Eye (tissue), 1 donor: ENCODE measurements around the gene SLC5A8.

Experiments
- DNase-seq: peaks from one replicate; pipeline ENCODE4 v3.0.0-alpha.2; 2015

SLC5A8 gene, protein sequence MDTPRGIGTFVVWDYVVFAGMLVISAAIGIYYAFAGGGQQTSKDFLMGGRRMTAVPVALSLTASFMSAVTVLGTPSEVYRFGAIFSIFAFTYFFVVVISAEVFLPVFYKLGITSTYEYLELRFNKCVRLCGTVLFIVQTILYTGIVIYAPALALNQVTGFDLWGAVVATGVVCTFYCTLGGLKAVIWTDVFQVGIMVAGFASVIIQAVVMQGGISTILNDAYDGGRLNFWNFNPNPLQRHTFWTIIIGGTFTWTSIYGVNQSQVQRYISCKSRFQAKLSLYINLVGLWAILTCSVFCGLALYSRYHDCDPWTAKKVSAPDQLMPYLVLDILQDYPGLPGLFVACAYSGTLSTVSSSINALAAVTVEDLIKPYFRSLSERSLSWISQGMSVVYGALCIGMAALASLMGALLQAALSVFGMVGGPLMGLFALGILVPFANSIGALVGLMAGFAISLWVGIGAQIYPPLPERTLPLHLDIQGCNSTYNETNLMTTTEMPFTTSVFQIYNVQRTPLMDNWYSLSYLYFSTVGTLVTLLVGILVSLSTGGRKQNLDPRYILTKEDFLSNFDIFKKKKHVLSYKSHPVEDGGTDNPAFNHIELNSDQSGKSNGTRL

DNA sequence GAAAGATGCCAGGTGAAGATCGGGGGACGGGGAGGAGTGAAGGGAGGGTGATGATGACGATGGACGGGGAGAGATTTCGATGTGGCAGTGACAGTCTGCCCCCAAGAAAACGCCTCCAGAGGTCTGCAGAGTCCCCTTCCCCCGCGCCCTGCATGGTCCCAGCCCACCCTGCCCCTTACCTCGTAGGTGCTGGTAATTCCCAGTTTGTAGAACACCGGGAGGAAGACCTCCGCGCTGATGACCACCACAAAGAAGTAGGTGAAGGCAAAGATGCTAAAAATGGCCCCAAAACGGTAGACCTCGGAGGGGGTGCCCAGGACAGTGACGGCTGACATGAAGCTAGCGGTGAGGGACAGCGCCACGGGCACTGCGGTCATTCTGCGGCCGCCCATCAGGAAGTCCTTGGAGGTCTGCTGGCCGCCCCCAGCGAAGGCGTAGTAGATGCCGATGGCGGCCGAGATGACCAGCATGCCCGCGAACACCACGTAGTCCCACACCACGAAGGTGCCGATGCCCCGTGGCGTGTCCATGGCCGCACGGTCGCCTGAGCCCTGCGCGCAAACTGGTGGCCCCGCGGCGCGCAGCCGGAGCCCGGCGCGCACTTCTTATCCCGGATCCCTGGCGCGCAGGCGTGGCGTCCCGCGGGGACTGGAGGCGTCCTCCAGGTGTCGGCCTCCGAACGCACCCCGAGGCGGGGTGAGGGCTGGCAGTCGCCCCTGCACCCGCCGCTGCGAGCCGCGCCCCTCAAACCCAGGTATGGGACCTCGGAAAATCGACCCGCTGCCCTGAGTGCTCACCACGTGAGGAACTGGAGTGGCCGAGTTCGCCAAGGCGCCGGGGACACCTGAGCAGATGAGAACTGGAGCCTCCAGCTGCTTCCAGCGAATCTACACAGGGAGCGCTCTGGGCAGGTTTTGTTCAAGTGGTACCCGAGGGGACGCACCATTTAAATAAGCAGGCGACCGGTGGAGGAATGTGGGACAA lies at the start of gene SLC5A8:
Gene SLC5A8 (minus strand): TSS at position 920 of the 984 bp plus-strand sequence. CDS start 390 bp downstream, at position 530.
- DNase-seq = peak; percentile 31

DNA sequence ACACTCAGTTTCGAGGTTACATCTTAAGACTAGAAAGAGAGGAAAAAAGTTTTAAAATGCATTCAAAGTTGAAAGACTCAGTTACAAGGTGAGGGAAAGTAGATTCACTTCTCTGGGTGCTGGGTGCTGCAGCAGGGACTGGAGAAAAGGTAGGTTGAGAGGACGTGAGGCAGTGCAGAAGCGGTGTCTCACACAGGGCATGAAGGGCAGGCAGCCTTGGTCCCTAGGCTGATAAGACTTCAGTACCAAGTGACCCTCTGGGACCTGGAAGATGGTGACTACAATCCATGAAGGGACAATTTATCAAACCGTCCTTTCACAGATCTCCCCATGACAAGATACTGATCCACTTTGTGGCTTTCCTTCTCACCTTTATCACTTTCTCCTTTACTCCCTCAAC lies 47.3 kb upstream of the SLC5A8 start:
- no peak for DNase-seq

DNA sequence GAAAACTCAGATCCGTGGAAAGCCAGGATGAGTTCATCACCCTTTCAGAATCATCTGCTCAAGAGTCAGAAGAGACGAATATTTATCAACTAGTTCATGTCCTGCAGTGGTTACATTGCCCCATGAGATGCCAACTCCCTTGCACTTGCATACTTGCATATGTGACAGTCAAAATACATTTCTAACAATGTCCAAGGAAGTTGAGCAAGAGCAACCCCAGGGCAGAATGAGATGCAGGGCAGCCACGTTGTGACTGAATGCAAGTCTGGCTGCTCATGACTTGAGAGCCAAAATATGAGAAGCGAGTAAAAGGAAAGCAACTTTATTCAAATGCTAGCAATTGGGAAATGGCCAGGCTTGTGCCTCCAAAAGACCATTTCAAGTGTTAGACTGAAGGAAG lies 46.2 kb upstream of the SLC5A8 start:
- DNase-seq = no peak

DNA sequence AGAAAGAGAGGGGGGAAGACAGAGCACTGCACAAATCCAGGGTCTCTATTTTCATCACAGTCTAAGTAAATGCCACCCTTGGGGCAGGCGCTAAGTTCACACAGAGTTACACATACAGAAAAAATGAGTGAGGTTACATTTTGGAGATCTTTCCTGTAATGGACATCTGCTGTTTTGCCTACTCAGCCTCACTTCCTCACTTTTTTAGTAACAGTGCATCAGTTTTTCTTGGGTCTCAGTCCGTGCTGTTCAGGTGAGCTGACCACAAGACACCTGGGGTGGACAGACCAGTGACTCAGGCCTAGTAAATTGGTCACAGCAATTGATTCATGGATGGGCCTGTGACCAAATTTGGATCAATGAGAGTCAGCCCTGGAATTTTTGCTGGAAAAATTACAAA lies 33.6 kb upstream of the SLC5A8 start:
- DNase-seq = no peak

DNA sequence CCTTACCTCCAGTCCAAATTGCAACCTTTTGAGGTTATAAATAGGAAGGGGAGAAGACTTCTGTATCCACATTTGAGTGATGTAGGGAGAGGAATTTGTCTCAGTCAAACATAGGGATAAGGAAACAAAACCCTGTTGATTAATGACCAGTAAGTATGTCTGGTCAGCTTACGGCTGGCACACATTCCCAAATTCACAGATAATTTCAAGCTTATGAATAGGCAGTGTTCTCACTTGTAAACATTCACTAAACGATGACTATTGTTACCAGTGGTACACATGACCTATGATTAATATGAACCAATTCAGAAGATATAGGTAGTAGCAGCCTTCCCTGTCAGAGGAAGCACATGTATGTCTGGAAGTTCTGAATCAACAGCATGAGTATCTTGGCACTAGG lies 33.0 kb upstream of the SLC5A8 start:
- no peak for DNase-seq

DNA sequence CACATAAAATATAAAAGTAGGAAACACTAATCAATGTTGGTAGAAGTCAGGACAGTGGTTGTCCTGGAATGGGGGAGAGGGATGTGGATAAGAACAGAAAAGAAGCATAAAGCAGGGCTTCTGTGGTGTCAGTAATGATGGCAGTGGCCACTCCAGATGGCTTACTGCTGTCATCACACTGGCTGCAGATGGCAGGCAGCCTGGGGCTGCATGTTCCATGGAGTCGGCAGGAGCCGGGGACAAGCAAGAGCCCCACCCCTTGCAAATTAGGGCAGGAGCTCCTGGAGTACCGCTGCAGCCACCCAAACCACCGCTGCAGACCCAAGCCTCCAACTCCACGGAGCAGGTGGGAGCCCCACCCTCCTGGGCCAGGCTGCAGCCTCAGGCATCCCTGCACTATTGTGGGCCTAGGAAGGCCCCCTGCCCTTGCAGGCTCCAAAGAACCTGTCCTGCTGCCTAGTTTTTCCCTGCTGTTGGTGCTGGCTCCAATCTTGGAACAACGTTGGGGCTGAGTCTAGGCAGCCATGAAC lies 28.8 kb upstream of the SLC5A8 start:
- DNase-seq = no peak

DNA sequence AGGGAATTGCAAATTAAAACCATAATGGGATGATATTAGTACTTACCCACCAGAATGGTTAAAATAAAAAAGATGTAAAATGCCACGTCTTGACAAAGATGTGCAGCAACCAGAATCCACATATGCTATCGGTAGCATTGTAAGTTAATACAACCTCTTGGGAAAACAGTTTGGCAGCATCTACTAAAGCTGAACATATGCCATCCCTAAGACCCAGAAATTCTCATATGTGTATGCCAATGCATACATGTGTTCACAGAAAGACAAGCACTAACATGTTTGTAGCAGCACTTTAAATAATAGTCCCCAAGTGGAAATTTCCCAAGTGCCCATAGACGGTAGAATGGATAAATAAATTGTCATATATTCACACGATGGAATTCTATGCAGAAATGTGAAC lies 28.3 kb upstream of the SLC5A8 start:
- no peak for DNase-seq

DNA sequence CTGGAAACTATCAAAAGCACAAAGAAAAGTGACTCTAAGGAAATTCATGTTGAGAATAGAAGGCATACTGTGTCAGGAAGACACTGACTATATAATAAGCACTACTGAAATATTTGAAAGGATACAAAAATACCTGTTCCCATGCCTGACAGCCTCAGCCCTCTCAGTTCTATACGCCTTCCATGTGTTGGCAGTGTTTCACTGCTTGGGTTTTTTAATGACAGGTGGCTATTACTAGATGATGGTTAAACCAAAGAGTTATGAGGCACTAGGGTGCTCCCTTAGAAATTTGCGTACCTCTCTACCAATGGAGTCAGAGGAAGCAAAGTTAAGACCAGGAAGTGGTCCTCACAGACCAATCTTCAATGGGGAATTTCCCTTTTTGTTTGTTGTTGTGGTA lies 25.6 kb upstream of the SLC5A8 start:
- no peak for DNase-seq

DNA sequence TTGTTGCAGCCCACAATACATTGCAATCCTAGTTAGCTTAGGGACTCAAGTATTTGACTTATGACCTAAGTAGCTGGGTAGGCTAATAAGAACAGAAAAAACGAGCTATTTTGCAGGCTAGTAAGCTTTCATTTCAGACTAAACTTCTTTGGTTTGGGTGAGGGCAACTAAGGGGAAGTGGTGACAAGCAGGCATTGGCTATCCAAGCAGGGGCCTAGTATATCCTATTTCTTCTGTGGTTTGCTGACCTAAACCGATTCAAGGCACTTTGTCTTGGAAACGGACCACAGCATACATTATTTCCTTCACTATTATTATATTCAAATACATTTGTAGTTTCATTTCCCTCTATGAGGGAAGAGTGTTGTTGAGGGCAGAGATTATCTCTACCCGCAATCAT lies 21.6 kb upstream of the SLC5A8 start:
- DNase-seq = no peak

DNA sequence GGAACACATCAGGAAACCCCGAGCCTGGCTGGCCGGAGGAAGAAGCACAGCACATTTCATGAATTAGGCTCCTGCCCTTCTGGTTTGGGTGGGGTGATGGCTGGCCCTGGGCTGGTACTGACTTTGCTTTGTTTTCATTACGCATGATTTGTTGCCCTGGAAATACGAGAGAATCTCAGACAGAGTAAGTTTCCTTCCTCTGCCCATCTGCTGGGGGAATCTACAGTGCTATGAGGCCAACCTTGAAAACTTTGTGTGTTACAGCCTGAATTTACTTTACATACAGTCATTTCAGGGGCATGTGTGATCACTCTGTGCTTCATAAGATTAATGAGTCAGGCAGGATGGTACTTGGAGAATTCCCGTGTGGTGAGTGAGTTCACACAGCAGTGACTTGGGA lies 20.5 kb upstream of the SLC5A8 start:
- DNase-seq = peak; percentile 22

DNA sequence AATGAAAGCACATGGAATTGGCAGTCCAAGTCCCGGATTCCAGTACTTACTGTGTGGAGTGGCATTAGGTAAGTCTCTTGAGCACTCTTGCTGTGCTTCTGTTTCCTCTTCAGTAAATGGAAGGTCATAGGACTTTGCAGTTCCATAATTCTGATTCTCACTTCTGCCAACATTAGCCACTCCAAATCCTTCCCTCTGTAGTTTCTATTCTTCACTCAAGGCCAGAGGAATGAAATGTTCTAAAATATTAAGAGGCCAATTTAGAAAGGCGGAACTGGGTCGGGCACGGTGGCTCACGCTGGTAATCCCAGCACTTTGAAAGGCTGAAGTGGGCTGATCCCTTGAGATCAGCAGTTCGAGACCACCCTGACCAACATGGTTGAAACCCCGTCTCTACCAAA lies 19.8 kb upstream of the SLC5A8 start:
- DNase-seq = no peak

DNA sequence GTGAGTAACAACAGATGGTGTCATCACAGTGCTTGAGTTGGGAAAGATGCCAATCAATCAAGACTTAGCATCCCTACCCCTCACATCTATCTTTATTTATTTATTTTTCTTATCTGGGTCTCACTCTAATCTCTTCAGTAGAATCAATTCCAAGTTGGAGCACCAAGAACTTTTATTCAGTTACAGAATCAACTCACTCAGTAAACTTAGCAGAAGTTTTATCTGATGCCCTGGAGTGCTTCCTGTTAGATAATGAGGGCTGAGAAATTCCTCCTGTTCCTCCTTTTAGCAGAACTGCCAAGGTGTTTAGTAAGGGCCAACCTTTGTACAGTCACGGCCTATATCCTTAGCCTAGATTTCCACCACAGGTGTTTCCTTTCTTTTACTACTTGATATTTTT lies 11.3 kb upstream of the SLC5A8 start:
- DNase-seq = no peak

DNA sequence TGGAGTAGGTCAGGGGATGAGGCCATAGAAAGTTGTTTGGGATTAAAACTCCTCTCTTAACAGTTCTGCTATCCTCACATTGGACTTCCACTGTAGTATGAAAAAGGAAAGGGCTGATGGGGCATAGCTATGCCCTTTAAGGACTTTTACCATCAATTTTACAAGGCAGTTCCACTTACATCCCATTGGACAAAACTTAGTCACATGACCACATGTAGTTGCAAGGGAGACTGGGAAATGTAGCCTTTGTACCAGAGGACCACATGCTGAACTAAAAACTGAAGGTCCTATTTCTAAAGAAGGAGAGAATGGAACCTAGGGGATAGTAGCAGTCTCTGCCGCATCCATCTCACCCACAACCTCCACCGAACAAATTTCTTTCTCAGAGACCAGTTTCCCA lies 6.8 kb upstream of the SLC5A8 start:
- DNase-seq = no peak

DNA sequence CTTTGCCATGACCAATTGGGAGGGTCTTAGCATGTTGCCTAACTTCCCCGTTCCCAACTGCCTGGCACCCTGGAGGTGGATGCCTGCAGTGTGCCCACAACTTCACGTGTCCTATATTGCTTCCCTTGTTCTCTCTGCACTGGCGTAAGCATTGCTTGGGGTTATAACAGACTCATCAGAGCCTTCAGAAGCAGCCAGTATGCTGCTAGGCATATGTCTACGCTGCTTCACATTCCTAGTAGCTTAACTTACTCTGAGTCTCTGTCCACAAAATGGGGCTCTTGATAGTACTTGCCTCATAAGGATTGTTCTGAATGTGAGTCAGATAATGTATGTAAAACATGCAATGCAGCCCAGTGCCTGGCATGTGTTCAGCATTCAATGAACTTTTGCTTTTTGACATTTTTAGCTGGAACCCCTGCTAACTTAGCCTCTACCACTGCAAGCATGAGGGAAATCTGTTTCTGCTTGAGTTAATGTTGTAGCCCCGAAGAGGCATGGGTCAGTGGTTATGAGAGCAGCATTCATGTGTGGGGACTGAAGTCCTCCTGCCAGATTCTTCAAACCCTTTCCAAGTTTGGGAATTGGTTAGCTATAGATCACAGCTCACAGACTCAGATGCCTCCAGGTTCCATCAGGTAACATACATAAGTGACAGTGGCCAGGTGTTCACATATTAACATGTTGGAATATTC lies 2.8 kb downstream of the SLC5A8 start:
- DNase-seq = peak; percentile 29

DNA sequence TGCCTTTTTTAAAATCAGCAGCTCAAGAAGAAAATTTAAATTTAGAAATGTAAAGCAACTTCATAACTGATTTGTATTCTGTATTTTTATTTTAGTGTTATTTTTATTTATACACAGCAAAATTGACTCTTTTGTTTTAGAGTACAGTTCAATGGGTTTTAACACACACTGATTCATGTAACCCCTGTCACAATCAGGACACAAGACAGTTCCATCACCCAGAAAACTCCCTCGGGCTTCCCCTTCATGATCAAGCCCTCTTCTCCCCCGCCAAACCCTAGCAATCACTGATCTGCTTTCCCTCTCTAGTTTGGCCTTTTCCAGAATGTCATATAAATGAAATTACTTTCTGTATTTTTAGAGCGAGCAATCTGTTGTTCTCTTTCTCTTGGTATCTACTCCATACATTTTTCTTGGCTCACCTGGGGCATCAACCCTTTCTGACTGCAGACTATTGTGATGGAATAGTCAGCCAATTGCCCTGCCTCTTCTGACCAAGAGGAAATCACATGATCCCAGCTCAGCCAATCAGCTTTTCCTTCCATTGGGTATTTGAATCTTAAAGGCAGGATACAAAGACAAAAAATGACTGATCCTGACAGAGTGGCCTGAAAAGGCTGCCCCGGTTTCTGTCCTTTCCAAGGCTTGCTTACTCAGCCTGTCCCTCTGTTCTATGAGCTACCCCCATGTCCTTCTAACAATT lies 5.3 kb downstream of the SLC5A8 start:
- no peak for DNase-seq

DNA sequence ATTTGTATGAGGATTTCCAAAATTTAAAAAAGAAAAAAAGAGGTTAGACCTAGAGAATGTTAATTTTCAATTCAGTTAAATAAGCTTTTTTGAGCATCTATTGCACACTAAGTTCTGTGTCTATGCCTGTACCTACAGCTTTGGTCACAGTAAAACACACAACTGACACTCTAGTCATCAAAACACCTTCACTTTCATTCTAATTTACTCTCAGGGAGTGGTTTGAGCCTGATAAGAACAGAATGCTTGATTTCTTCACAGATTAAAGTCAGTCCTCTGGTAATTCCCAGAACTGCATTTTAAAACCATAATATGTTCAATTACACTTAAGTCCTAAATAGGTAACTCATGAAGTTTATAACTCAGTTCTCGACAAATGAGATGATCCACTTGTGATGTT lies 9.2 kb downstream of the SLC5A8 start:
- no peak for DNase-seq

DNA sequence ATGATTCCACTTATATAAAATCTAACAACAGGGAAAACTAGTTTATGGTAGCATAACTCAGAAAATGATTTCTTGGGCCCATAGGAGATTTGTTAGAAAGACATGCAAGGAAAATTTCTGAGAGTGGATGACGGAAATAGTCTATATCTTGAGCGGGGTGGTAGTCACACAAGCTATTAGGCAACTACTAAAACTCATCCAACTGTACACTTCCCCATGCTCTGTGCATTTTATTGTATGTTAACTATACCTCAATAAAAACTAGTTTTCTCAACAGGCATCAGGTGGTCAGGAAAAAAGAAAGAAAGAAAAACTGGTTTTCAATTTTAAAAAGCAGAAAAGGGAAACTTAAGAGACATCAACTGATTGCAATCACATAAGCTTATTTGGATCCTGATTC lies 9.9 kb downstream of the SLC5A8 start:
- DNase-seq = no peak

DNA sequence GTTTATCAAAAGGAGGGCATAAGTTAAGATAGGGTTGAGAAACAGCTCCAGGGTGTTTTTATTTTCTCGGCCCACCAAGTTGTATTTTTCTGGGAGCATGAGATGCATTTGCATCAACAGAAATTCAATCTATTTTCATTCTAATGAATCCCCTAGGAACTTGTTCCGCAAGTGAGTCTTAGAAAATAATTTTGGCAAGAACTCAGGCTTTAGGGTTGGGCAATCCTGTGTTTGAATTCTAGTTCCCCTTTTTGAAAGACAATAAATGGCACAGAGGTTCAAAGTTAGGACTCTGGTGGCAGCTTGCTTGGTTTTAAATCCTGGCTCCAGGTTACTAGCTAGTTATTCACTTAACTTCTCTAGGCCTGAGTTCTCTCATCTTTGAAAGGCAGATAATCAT lies 23.7 kb downstream of the SLC5A8 start:
- no peak for DNase-seq

DNA sequence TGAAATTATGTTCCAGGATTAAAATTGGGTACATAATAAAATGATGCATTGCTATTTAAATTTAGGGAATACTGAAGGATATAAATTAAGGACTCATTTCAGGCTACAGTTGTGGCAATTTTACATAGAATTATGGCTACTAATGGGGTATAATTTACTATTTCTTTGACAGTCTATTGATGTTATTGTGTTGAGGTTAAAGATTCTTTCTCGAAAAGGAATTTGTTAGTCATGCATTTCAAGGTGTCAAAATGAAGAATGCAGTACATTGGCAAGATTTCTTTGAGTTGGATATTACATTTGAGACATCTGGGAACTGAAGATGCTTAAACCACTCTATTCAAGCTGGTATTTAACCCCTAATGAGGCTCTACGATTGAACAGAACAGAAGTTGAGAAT lies 28.3 kb downstream of the SLC5A8 start:
- DNase-seq = no peak

DNA sequence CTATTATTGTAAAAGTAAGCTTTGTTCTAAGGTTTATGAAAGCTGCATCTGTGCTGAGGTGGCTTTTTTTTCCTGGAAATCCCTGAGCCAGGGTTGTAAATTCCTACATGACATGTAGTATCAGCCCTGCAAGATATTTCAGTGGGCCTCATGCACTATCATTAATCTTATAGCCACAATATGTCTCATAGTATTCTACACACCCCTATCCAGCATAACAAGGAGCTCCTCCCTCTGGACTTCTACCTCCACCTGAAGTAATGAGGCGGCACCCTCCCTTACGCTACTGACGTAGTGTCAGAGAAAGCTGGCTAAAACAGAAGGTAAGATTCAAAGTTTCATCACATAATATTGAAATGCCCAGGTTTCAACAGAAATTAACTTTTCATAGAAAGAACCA lies 35.5 kb downstream of the SLC5A8 start:
- DNase-seq = no peak

DNA sequence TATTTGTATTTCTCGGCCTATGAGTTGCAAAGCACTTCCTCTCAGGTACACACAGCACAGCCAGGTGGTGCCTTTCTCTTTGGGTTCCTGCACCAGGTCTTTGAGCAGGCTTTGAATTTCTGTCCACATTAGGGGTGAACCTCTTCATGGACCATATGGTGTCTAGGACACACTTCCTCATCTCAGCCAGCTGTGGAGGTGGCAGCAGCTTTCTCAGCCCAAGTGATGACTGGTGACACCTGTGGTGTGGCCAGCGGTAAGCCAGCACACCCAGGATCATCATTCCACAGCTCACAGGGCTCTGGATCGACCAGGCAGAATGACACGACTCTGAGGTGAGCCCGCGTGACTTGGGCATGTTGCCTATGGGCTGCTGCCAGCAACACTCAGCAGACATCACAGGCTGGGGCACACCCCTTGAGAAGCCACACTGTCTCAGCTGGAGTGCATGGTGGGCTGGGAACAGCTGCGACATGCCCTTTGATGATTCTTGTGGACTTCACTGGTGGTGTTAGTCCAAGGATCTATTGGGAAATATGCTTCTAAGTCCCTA lies 36.8 kb downstream of the SLC5A8 start:
- DNase-seq = no peak

DNA sequence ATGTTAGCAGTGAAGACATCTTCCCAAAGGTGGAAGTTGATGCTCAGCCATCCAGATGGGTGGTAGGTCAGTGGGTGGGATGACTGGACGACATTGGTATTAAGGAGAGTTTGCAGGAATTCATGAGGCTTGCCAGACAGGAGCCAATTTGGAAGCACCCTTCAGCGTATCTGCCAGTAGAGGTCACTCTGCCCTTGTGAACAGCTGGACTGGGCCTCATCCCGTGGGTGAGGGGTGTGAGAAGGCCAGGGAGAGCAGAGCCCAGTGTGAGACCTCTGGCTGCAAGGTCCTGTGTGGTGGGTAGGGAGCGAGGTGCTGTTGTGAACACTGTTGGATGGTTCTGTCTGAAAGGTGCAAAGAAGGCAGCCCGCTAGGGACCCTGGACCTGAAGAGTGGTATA lies 37.7 kb downstream of the SLC5A8 start:
- DNase-seq = peak; percentile 20
